Activated CD4-positive, alpha-beta memory T cell treated with anti-CD3 and anti-CD28 coated beads for 36 hours (primary cell): ENCODE data around the gene FGG. TPM values are rescaled to one million over a fixed set of nuclear protein-coding genes. Genes with fewer than 3 reads are reported as not detected.

Source experiments
- CTCF ChIA-PET: fragments of 350-600 bp; sonication (Branson Sonifier 250); formaldehyde crosslinking; loops from one replicate; lab custom pipeline; 2021; ENCODE audit warnings: antibody characterized with exemption, inconsistent platforms; lab: Charles Lee
- POLR2A ChIA-PET: fragments of 350-600 bp; sonication (Branson Sonifier 250); formaldehyde crosslinking; loops from one replicate; lab custom pipeline; 2021; ENCODE audit warnings: antibody characterized with exemption; lab: Charles Lee
- DNase-seq: peaks from one replicate; pipeline ENCODE4 v3.0.0-alpha.2; 2020
- H3K27ac Mint-ChIP-seq: one replicate; pipeline ENCODE4 v1.8.0; 2021; ENCODE audit warnings: mixed read lengths
- H3K27me3 Mint-ChIP-seq: one replicate; pipeline ENCODE4 v1.8.0; 2021; ENCODE audit warnings: mixed read lengths
- H3K36me3 Mint-ChIP-seq: one replicate; pipeline ENCODE4 v1.8.0; 2021; ENCODE audit warnings: mixed read lengths
- H3K4me1 Mint-ChIP-seq: one replicate; pipeline ENCODE4 v1.8.0; 2021; ENCODE audit warnings: low read depth, mixed read lengths
- H3K4me3 Mint-ChIP-seq: one replicate; pipeline ENCODE4 v1.8.0; 2021; ENCODE audit warnings: mild to moderate bottlenecking, mixed read lengths
- H3K9me3 Mint-ChIP-seq: one replicate; pipeline ENCODE4 v1.8.0; 2021; ENCODE audit warnings: mixed read lengths
- intact Hi-C: fragments of 100-400 bp; cut with micrococcal nuclease; formaldehyde crosslinking; loops from one replicate; pipeline ENCODE4 v1.15.1; 2023
- total RNA-seq, 2 experiments: library from RNA; stranded (reverse); gene quantifications; one replicate each; pipeline ENCODE4 v1.2.3, GENCODE V29; 2021

The FGG gene
- total RNA-seq, 2 experiments from 2014 or later = not detected

DNA sequence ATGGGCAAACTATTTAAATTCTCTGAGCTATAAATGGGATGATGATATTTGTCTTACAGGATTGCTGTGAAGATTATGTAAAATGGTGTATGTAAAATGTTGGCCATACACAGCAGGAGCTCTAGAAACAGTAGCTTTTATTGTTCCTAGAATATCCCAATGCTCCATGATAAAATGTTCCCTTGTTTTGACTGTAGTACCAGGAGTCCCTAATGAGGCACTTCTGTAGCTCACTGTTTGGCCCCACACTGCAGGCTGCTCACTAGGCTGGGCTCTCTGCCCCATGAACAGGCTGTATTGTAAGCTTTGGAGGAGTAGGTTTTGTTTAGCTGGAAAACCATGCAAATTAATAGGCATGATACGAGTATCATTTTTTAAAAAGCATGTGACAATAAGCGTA lies 18.6 kb downstream of the FGG start:
- H3K4me1 Mint-ChIP-seq = no peaks in the 10 kb centered on the region
- DNase-seq = no peak
- ChIA-PET POLR2A (no interaction called here), CTCF (interaction anchor here (0.6 to 1.5 kb wide), 3 partner anchors 28 to 42 kb away, joined by 3 to 5 read pairs (median 5); no protein-coding TSS in a partner anchor)
- H3K9me3 Mint-ChIP-seq = no peaks in the 10 kb centered on the region
- no peak overlapping the region for H3K27ac Mint-ChIP-seq
- intact Hi-C loops = no loop called here
- H3K36me3 Mint-ChIP-seq = no peaks in the 10 kb centered on the region
- peaks cover 9% of the 10 kb centered on the region for H3K27me3 Mint-ChIP-seq
- H3K4me3 Mint-ChIP-seq = no peak overlapping the region

DNA sequence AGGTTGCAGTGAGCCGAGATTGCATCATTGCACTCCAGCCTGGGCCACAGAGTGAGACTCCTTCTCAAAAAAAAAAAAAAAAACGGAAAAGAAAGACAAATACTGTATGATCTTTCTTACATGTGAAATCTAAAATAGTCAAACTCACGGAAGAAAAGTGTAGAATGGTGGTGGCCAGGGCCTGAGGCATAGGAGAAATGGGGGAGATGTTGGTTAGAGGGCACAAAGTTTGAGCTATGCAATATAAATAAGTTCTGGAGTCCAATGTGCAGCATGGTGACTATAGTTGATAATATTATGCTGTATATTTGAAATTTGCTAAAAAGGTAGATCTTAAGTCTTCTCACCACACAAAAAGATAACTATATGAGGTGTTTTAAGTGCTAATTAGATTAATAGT lies 20.6 kb downstream of the FGG start:
- POLR2A ChIA-PET = no interaction called here
- no peak for DNase-seq
- CTCF ChIA-PET = no interaction called here
- Mint-ChIP-seq H3K4me1 (no peaks in the 10 kb centered on the region), H3K36me3 (no peaks in the 10 kb centered on the region), H3K27ac (no peak overlapping the region), H3K4me3 (no peak overlapping the region), H3K27me3 (peaks cover 8% of the 10 kb centered on the region), H3K9me3 (no peaks in the 10 kb centered on the region)
- intact Hi-C loops = no loop called here

DNA sequence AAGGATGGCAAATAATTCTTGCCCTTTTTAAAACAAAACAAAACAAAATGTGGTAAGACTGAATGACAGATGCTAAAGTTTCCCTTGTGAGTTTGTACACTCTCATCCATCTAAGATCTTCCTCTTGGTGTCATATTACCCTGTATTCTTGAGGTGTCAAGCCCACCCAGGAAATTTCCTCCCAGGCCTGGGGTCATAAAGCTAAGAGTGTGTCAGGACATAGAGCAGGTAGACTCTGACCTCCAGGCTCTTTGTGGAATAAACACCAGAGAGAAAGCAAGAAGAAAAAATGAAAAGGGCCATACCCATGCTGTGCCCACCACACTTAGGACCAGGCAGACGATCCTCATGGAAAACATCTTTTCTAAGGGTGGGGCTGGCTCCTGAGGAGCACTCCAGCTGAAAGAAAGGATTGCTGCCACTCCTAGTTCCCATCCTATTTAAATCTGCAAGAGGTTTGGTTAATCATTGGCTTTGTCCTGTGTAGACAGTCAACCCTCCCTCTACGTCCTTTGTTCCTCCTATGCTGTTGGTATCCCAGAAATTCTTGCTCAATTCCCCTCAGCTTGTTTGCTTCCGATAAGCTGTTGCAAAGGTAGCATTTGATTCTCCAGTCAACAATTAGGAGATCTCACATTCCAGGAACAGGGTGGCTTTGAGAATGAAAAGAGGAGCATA lies 22.0 kb downstream of the FGG start, which contains the start of gene FGA:
Gene FGA (minus strand): TSS at position 414 of the 678 bp plus-strand sequence. CDS start 55 bp downstream, at position 359.
- H3K27me3 Mint-ChIP-seq = peaks cover 12% of the 10 kb centered on the region
- no peaks in the 10 kb centered on the region for H3K36me3 Mint-ChIP-seq
- H3K4me1 Mint-ChIP-seq = no peaks in the 10 kb centered on the region
- no peak within 1 kb of the TSS for H3K27ac Mint-ChIP-seq
- no peak for DNase-seq
- POLR2A ChIA-PET = no interaction called here
- H3K4me3 Mint-ChIP-seq = no peak within 1 kb of the TSS
- H3K9me3 Mint-ChIP-seq = no peaks in the 10 kb centered on the region
- intact Hi-C loops = no loop called here
- CTCF ChIA-PET = no interaction called here

DNA sequence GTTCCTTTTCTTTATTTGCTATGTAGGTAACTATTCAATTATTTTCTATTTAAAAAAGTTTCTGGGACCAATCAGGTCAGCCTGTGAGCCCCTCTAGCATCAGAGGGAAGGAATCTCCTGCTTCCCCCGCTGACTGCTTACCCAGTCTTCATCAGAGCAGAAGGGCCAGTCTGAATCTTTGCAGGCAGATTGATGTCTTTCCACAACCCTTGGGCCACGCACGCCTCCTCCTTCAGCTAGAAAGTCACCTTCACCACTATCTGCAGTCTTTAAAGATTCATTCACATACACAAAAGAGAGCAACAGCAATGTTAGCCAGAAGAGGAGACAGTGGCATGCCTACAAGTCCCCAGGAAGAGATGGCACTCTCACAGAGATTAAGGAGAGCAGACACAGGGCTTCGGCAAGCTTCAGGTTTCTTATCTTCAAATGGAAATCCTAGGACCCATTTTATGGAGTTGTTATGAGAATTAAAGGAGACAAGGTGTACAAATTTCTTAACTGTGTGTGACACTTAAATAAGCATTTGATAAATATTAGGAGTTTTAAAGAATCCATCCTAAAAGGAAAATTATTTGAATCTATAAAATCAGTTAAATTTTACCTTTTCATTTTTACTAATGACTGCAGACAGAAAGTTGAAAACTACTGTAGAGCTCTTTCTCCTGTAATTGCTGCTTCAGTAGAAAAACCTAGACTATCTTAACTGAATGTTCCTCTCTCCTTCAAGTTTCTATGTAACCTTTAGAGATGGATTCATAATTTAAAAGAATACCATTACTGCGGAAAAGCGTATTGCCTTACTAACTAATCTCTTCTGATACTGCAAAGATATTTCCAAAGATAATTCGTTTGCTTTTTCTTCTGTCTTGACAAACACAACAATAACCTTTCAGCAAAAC lies 22.9 kb downstream of the FGG start:
- intact Hi-C loops = no loop called here
- CTCF ChIA-PET = no interaction called here

DNA sequence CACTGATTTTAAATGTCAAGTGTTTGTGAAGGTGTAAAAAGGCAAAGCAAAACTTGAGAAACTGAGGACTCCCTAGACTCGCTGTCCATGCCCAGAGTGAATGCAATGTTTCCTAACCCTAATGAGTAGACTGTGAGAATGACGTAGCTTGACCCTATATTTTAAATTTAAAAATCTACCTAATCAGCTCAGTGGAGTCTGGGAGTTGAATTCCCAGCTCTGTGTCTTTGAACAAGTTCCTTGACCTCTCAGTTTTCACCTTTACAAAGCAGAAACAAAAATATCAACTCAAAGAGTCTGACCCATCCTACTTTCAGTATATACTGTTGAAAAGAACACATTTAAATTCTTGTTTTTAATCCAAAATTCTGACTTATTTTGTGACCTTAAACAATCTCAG lies 24.3 kb downstream of the FGG start:
- H3K36me3 Mint-ChIP-seq = no peaks in the 10 kb centered on the region
- H3K4me1 Mint-ChIP-seq = no peaks in the 10 kb centered on the region
- ChIA-PET CTCF (no interaction called here), POLR2A (no interaction called here)
- no peak overlapping the region for H3K27ac Mint-ChIP-seq
- H3K4me3 Mint-ChIP-seq = no peak overlapping the region
- intact Hi-C loops = no loop called here
- H3K27me3 Mint-ChIP-seq = peaks cover 10% of the 10 kb centered on the region
- DNase-seq = no peak
- H3K9me3 Mint-ChIP-seq = no peaks in the 10 kb centered on the region

More for the DNA sequence above, 22.9 kb downstream of the FGG start:
- no peak overlapping the region for H3K4me3 Mint-ChIP-seq
- no peak for DNase-seq
- POLR2A ChIA-PET = no interaction called here
- no peak overlapping the region for H3K27ac Mint-ChIP-seq
- H3K4me1 Mint-ChIP-seq = no peaks in the 10 kb centered on the region
- H3K9me3 Mint-ChIP-seq = no peaks in the 10 kb centered on the region
- H3K36me3 Mint-ChIP-seq = no peaks in the 10 kb centered on the region
- H3K27me3 Mint-ChIP-seq = peaks cover 12% of the 10 kb centered on the region

DNA sequence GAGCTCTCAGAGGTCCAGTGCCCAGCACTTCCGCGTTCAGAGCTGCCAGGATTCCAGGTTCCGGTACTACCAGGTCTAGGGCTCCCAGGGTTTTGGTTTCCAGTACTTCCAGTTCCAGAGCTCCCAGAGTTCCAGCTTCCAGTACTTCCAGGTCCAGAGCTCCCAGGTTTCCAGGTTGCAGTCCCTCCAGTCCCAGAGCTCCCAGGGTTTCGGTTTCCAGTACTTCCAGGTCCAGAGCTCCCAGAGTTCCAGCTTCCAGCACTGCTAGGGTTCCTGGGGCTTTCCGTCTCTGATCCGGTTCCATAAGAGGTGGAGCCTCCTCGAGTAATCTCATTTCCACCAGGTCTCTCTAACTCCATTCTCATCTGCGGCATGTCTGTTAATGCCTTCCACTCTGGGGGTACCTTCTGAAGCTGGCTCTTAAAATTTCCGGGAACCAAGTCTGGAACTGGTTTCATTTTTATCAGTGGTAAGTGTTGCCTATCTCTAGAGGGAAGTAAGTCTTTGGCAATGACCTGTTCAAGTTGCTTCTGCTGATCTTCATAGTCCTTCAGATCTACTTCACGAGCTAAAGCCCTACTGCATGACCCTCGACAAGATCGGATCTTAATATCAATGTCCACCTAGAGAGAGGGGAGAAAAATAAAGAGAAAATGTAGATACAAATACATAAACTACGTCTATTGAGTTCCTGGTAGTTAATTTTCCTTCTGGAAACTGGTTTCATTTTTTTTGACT lies 26.0 kb downstream of the FGG start:
- CTCF ChIA-PET = no interaction called here
- Mint-ChIP-seq H3K4me3 (no peak overlapping the region), H3K27me3 (peaks cover 10% of the 10 kb centered on the region), H3K4me1 (no peaks in the 10 kb centered on the region), H3K36me3 (no peaks in the 10 kb centered on the region), H3K9me3 (no peaks in the 10 kb centered on the region), H3K27ac (no peak overlapping the region)
- POLR2A ChIA-PET = no interaction called here
- no peak for DNase-seq
- intact Hi-C loops = no loop called here

DNA sequence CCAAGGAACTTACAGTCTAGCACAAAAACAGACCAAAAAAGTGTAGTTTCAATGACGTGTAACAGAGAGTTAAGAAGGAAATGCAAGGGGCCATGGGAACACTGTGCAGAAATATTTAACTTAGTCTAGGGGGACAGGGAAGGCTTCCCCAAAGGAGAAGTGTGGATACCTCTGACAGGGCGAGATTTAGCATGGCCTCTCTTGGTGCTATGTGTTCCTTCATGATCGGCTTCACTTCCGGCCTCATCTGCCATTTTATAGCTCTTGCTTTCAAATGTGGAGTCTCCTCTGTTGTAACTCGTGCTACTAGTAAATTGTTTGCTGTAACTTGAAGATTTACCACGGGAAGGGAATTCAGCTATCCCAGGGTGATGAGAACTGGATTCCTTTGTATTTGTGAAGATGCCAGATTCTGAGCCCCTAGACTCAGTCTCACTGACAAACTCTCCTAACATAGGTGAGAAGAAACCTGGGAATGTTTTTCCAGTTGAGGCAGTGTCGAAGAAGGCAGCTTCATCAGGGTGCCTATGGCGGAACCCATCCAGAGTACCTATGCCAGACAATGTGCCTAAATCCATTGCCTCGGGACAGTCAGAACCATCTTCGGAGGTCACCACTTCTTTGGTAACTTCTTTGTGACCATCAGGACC lies 27.0 kb downstream of the FGG start:
- H3K27me3 Mint-ChIP-seq = peaks cover 7% of the 10 kb centered on the region
- H3K4me3 Mint-ChIP-seq = no peak overlapping the region
- no peaks in the 10 kb centered on the region for H3K9me3 Mint-ChIP-seq
- H3K36me3 Mint-ChIP-seq = no peaks in the 10 kb centered on the region
- no peaks in the 10 kb centered on the region for H3K4me1 Mint-ChIP-seq
- intact Hi-C loops = no loop called here
- ChIA-PET POLR2A (no interaction called here), CTCF (interaction anchor here (0.6 kb wide), 1 partner anchor 37 kb away, joined by 3 read pairs; no protein-coding TSS in a partner anchor)
- H3K27ac Mint-ChIP-seq = no peak overlapping the region
- no peak for DNase-seq

DNA sequence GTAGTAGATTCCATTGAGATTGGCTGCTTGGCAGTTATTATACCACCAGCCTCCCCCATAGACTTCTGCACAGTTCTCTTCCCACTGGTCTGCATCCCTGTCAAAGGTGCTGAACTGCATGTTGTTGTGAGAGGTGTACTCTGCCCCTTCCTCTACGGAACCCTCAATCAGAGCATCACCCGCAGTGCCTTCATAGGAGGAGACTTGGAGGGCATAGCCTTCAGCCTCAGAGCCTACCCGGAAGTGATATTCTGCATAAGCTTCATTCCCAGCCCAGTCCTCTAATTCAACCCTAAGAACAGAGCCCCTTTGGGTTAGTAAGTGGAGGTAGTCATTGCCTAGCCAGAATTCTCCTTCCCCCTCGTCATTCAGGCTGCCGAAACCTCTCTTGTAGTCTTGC lies 28.2 kb downstream of the FGG start:
- Mint-ChIP-seq H3K27ac (no peak overlapping the region), H3K36me3 (no peaks in the 10 kb centered on the region), H3K4me1 (no peaks in the 10 kb centered on the region), H3K4me3 (no peak overlapping the region), H3K27me3 (peaks cover 7% of the 10 kb centered on the region), H3K9me3 (no peaks in the 10 kb centered on the region)
- no peak for DNase-seq
- ChIA-PET POLR2A (no interaction called here), CTCF (no interaction called here)
- intact Hi-C loops = no loop called here

DNA sequence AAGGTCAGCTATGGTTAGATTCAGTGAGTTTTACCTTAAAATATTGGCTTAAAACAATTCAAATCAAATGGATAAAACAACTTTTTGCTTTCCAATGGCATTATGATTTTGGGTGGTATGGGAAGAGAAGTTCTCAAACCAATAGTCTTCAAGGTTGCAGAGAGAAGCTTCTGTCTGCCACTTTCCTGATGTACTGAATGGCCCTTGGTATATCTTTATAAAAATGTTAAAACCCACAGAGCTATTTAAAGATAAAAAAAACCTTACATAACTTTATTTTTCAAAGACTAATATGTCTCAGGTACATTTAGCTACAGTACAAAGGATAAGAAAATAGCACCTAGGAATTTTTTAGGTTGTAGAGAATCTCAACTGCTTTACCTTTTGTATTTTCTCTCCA lies 28.8 kb downstream of the FGG start:
- Mint-ChIP-seq H3K36me3 (no peaks in the 10 kb centered on the region), H3K4me1 (no peaks in the 10 kb centered on the region), H3K27ac (no peak overlapping the region), H3K9me3 (no peaks in the 10 kb centered on the region), H3K4me3 (no peak overlapping the region), H3K27me3 (peaks cover 7% of the 10 kb centered on the region)
- intact Hi-C loops = no loop called here
- DNase-seq = no peak
- ChIA-PET CTCF (no interaction called here), POLR2A (no interaction called here)

DNA sequence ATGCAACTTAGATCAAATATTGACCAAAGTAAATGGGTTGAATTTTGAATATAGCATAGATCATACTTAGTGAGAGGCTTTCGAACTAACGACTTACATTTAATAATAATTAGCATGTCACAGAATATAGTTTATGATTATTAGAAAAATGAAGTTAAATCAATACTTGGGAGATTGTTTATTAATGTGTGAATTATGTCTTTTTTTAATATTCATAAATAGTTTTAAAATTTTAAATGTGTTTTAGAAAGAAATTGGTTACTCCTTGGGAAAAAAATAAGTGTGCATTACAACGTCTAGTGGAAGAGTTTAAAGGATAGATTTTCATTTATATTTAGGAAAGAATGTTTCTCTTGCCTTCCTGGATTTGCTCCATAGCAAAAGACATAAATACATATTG lies 29.2 kb downstream of the FGG start:
- Mint-ChIP-seq H3K27me3 (peaks cover 7% of the 10 kb centered on the region), H3K27ac (no peak overlapping the region), H3K36me3 (no peaks in the 10 kb centered on the region), H3K9me3 (no peaks in the 10 kb centered on the region), H3K4me3 (no peak overlapping the region), H3K4me1 (no peaks in the 10 kb centered on the region)
- intact Hi-C loops = no loop called here
- CTCF ChIA-PET = no interaction called here
- no peak for DNase-seq
- POLR2A ChIA-PET = no interaction called here

DNA sequence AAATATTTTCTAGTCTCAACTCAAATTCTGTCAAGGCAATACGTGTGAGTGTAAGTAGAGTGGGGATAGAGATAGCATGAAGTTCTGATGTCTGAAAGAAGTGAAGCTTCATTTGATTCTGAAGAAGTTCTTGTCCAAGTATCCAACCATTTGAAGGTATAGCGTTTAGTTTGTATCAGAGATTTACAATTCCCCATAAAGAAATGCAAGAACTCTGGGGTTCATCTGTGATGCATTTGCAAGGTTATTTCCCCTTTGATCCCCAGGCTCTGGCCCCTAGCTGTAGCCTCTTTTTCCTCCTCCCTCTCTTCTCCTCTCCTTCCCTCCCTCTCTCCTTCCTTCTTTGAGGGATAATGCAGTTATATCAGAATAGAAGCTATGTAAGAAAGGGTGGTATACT lies 29.7 kb downstream of the FGG start:
- CTCF ChIA-PET = no interaction called here
- H3K36me3 Mint-ChIP-seq = no peaks in the 10 kb centered on the region

DNA sequence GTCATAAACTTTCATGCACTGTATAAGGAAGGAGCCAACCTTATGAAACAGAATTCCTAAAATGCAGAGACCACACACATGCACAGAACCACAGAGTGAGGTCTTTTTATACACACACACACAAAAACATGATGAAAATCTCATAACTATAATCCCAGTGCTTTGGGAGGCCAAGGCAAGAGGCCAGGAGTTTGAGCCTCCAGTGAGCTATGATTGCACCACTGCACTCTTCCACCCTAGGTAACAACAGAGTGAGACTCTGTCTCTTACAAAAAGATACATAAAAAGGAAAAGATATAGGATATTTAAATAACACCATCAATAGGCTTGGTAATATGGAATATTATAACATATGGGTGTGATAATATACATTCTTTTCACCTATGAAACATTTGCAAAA lies 32.5 kb downstream of the FGG start:
- Mint-ChIP-seq H3K27ac (no peak overlapping the region), H3K36me3 (no peaks in the 10 kb centered on the region), H3K4me1 (no peaks in the 10 kb centered on the region), H3K9me3 (no peaks in the 10 kb centered on the region), H3K27me3 (peaks cover 9% of the 10 kb centered on the region), H3K4me3 (no peak overlapping the region)
- POLR2A ChIA-PET = no interaction called here
- intact Hi-C loops = no loop called here
- CTCF ChIA-PET = no interaction called here
- DNase-seq = no peak

More for the DNA sequence above, 29.7 kb downstream of the FGG start:
- Mint-ChIP-seq H3K4me3 (no peak overlapping the region), H3K27ac (no peak overlapping the region), H3K9me3 (no peaks in the 10 kb centered on the region), H3K27me3 (peaks cover 7% of the 10 kb centered on the region), H3K4me1 (no peaks in the 10 kb centered on the region)
- intact Hi-C loops = no loop called here
- DNase-seq = no peak
- POLR2A ChIA-PET = no interaction called here
